Measurements from ENCODE around the gene SCARB2.

SCARB2 gene

GRCh38 chr4:76200771-76201231, 12.8 kb downstream of the SCARB2 start:
- TF ChIP-seq CTCF (IDR thresholded peaks at IDR 0.05): no peak
- no peak for DNase-seq
- Mint-ChIP-seq H3K9me3 (no peaks in the 10 kb centered on the region), H3K4me1 (peaks cover 38% of the 10 kb centered on the region), H3K27me3 (ENCODE audit: low read depth, poor library complexity) (no peaks in the 10 kb centered on the region), H3K27ac (peak overlapping the region; percentile 0), H3K4me3 (no peak overlapping the region), H3K36me3 (ENCODE audit: low read depth) (peaks cover 28% of the 10 kb centered on the region)

- no peak for DNase-seq
- no peaks in the 10 kb centered on the region for H3K27me3 Mint-ChIP-seq (ENCODE audit: low read depth, poor library complexity)
- no peaks in the 10 kb centered on the region for H3K9me3 Mint-ChIP-seq
- peaks cover 40% of the 10 kb centered on the region for H3K4me1 Mint-ChIP-seq
- no peak for TF ChIP-seq CTCF (IDR thresholded peaks at IDR 0.05)
- peak overlapping the region; percentile 66 for H3K27ac Mint-ChIP-seq
- peaks cover 38% of the 10 kb centered on the region for H3K36me3 Mint-ChIP-seq (ENCODE audit: low read depth)
- H3K4me3 Mint-ChIP-seq: no peak overlapping the region
Measured at GRCh38 chr4:76199664-76200211, 13.9 kb downstream of the SCARB2 start.

- H3K36me3 Mint-ChIP-seq (ENCODE audit: low read depth): peaks cover 49% of the 10 kb centered on the region
- H3K27me3 Mint-ChIP-seq (ENCODE audit: low read depth, poor library complexity): no peaks in the 10 kb centered on the region
- TF ChIP-seq CTCF (IDR thresholded peaks at IDR 0.05): no peak
- H3K4me3 Mint-ChIP-seq: peak overlapping the region; percentile 37
- DNase-seq: peak; percentile 19
- peak overlapping the region; percentile 91 for H3K27ac Mint-ChIP-seq
- H3K4me1 Mint-ChIP-seq: peaks cover 42% of the 10 kb centered on the region
- peaks cover 5% of the 10 kb centered on the region for H3K9me3 Mint-ChIP-seq
Measured at GRCh38 chr4:76198411-76199237, 15.0 kb downstream of the SCARB2 start.

- DNase-seq: peak; percentile 12
- Mint-ChIP-seq H3K27me3 (ENCODE audit: low read depth, poor library complexity) (no peaks in the 10 kb centered on the region), H3K9me3 (peaks cover 9% of the 10 kb centered on the region), H3K36me3 (ENCODE audit: low read depth) (peaks cover 55% of the 10 kb centered on the region), H3K4me3 (no peak overlapping the region), H3K27ac (peak overlapping the region; percentile 96), H3K4me1 (peaks cover 42% of the 10 kb centered on the region)
- TF ChIP-seq CTCF (IDR thresholded peaks at IDR 0.05): no peak
Measured at GRCh38 chr4:76197971-76198410, 15.6 kb downstream of the SCARB2 start.

GRCh38 chr4:76197031-76197743, 16.4 kb downstream of the SCARB2 start:
- Mint-ChIP-seq H3K9me3 (peaks cover 17% of the 10 kb centered on the region), H3K36me3 (ENCODE audit: low read depth) (peaks cover 63% of the 10 kb centered on the region), H3K4me1 (peaks cover 42% of the 10 kb centered on the region), H3K27me3 (ENCODE audit: low read depth, poor library complexity) (no peaks in the 10 kb centered on the region), H3K4me3 (no peak overlapping the region), H3K27ac (peak overlapping the region; percentile 96)
- no peak for TF ChIP-seq CTCF (IDR thresholded peaks at IDR 0.05)
- no peak for DNase-seq

Data from nephron progenitor cell (in vitro differentiated cells).